Cardiac fibroblast (primary cell): ENCODE measurements around the gene TM9SF4.
"Not testable (repeated sequence)": the region's sequence is repeated elsewhere in the genome, so short reads cannot be mapped to it uniquely, and the experiment has no call there.

Source experiments
- DNase-seq, 2 donors: peaks; one replicate each; pipeline versions ENCODE4 v3.0.0 to v3.0.0-alpha.2; 2010; ENCODE audit warnings: low read depth in 2 of 2
- H3K4me3 ChIP-seq, 2 donors: replicated peaks in 1 of 2; 1 replicate in 1 of 2; 2 replicates in 1 of 2; pipeline ENCODE4 v1.5.1; 2011; ENCODE audit warnings: low read depth in 2 of 2, low read length in 2 of 2, mild to moderate bottlenecking in 2 of 2, moderate library complexity in 1 of 2
- TF ChIP-seq, protein P1 (sequence below): IDR thresholded peaks from one replicate; pipeline ENCODE4 v1.5.1; 2011; ENCODE audit warnings: low read depth, mild to moderate bottlenecking, low read length, inconsistent platforms

TM9SF4 gene

GRCh38 chr20:32190616-32191415, 81.3 kb downstream of the TM9SF4 start:
- H3K4me3 ChIP-seq, result peak overlapping the region; percentile 39 to 55
- no peak for DNase-seq
- TF ChIP-seq, protein P1, sequence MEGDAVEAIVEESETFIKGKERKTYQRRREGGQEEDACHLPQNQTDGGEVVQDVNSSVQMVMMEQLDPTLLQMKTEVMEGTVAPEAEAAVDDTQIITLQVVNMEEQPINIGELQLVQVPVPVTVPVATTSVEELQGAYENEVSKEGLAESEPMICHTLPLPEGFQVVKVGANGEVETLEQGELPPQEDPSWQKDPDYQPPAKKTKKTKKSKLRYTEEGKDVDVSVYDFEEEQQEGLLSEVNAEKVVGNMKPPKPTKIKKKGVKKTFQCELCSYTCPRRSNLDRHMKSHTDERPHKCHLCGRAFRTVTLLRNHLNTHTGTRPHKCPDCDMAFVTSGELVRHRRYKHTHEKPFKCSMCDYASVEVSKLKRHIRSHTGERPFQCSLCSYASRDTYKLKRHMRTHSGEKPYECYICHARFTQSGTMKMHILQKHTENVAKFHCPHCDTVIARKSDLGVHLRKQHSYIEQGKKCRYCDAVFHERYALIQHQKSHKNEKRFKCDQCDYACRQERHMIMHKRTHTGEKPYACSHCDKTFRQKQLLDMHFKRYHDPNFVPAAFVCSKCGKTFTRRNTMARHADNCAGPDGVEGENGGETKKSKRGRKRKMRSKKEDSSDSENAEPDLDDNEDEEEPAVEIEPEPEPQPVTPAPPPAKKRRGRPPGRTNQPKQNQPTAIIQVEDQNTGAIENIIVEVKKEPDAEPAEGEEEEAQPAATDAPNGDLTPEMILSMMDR, result no peak

GRCh38 chr20:32191422-32191821, 81.9 kb downstream of the TM9SF4 start:
- TF ChIP-seq, protein P1, result no peak
- H3K4me3 ChIP-seq, result no peak overlapping the region
- DNase-seq, result no peak

- TF ChIP-seq, protein P1, result no peak
- DNase-seq, result peak; percentile 14 to 41
- no peak overlapping the region for H3K4me3 ChIP-seq
Observed at GRCh38 chr20:32191873-32192272, 82.4 kb downstream of the TM9SF4 start.

- no peak overlapping the region for H3K4me3 ChIP-seq
- TF ChIP-seq, protein P1, result no peak
- DNase-seq, result no peak
Observed at GRCh38 chr20:32192698-32193097, 83.2 kb downstream of the TM9SF4 start.

DNA sequence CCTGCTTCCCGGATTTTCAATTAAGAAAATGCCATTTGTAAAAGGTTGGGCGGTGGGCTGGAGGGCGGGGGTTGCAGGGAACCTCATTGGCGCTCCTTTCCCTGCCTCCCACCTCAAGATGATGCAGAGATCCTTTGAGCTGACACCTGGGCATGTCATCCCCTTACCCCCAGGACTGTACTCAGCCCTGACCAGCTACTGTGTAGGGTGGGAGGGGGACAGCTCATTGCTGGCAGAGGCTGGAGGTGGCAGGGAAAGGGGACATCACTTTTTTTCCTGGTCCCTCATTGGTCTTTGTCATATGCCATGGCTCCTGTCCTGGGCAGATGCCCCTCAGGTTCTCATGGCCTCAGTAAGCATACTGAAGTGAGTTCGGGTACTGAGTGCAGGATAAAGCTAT, 83.8 kb downstream of the TM9SF4 start:
- not testable (repeated sequence) for H3K4me3 ChIP-seq, DNase-seq

DNA sequence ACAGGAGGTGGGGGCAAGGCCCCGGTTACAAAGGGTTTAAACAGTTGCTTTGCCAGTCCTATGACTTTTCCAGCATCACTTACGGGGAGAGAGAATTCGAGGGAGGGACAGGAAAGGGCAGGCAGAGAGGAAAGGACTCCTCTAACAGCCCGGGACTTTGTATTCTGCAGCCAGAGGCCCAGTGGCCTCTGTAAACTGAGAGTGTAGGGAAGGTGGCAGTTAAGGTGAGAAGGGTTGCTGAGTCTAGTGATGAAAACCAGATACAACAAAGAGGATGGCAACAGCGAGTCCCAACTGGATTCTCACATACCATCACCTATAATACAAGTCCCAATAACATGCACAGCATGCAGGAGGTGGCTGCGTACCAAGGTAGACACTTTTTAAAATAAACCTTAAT, 84.5 kb downstream of the TM9SF4 start:
- no peak overlapping the region for H3K4me3 ChIP-seq
- DNase-seq, result no peak
- TF ChIP-seq, protein P1, result no peak

- TF ChIP-seq, protein P1, result no peak
- H3K4me3 ChIP-seq, result no peak overlapping the region
- no peak for DNase-seq
Observed at GRCh38 chr20:32195581-32195980, 86.1 kb downstream of the TM9SF4 start.

- not testable (repeated sequence) for DNase-seq, H3K4me3 ChIP-seq
Observed at GRCh38 chr20:32196613-32197012, 87.1 kb downstream of the TM9SF4 start.

DNA sequence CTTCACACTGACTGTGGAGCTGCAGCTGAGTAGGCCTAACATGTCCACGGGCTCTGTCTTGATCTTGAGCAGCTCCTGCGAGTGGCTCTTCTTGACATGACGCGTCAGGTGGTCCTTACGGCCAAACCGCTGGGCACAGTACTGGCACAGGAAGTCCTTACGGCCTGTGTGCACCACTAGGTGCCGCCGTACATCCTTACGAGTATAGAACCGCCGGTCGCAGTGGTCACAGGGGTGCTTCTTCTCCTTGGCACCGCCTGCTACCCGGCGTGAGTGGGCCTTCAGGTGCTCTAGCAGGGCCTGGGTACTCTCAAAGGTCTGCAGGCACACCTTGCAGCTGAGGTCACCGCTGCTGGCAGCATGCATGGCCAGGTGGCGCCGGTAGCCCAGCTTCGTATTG, 87.6 kb downstream of the TM9SF4 start:
- H3K4me3 ChIP-seq, DNase-seq: not testable (repeated sequence)
